K562 (cell line): Measurements from ENCODE around the gene CMAS. TPM values are rescaled to one million over a fixed set of nuclear protein-coding genes. Genes with fewer than 3 reads are reported as not detected.

Experiments used
- E2F6 ChIP-seq, 2 experiments: IDR thresholded peaks; 2 replicates each; pipeline ENCODE4 v1.6.1; 2011; ENCODE audit warnings: borderline replicate concordance in 1 of 2, control low read depth in 1 of 2, low read depth in 1 of 2, low read length in 1 of 2, mild to moderate bottlenecking in 1 of 2, mixed read lengths in 1 of 2, moderate library complexity in 1 of 2; ENCODE audit not compliant: insufficient read depth in 1 of 2, insufficient read length in 1 of 2, poor library complexity in 1 of 2, severe bottlenecking in 1 of 2; ENCODE audit errors: extremely low read depth in 1 of 2
- NFE2 ChIP-seq: IDR thresholded peaks from 2 replicates; pipeline ENCODE4 v1.6.1; 2014; ENCODE audit warnings: antibody characterized with exemption, low read depth
- ZBTB7A ChIP-seq: IDR thresholded peaks from 2 replicates; pipeline ENCODE4 v1.6.1; 2011; ENCODE audit warnings: low read depth, mild to moderate bottlenecking, low read length, moderate library complexity, borderline replicate concordance; ENCODE audit not compliant: control insufficient read depth
- ZNF644 ChIP-seq: fragments of 200-800 bp; sonication (Bioruptor generic); IDR thresholded peaks from 2 replicates; pipeline ENCODE4 v1.6.1; 2016; ENCODE audit warnings: low read depth, missing genetic modification characterization, missing compliant biosample characterization
- polyA plus RNA-seq, 8 experiments: library from polyadenylated mRNA; depleted of rRNA in 4 of 8; stranded (reverse) in 5 of 8; unstranded in 3 of 8; fragments of >200 nt; fragmentation: Nextera tagmentation in 2 of 8; fragmentation: Illumina TruSeq in 1 of 8; extraction: Ambion mirVana in 2 of 8; extraction: Trizol in 1 of 8; gene quantifications; 2 replicates each; pipeline versions ENCODE4 v1.2.1 to v1.2.3, GENCODE V29; 2011 to 2014; ENCODE audit warnings: inconsistent platforms in 1 of 8, missing spikeins in 1 of 8
- total RNA-seq, 7 experiments: library from RNA; depleted of rRNA in 6 of 7; stranded (reverse); fragments of >200 nt in 6 of 7; fragmentation: Illumina TruSeq in 2 of 7; extraction: Trizol in 2 of 7; gene quantifications; 2 replicates each; pipeline versions ENCODE4 v1.2.1 to v1.2.3, GENCODE V29; 2011 to 2021; ENCODE audit warnings: low replicate concordance in 1 of 7
- TF ChIP-seq, protein P1 (sequence below), 2 experiments: fragments of 450-650 bp; IDR thresholded peaks; 2 replicates each; pipeline ENCODE4 v1.6.1; 2018; ENCODE audit warnings: mild to moderate bottlenecking in 2 of 2, low read depth in 1 of 2; ENCODE audit not compliant: partially characterized antibody in 2 of 2

CMAS gene
- total and polyA plus RNA-seq, 9 of the 15 experiments (the other 6 are each of a cell fraction or from before 2014, with no cell fraction given), result 29.7 to 108 (median 65.3) TPM

- TF ChIP-seq, protein P1, sequence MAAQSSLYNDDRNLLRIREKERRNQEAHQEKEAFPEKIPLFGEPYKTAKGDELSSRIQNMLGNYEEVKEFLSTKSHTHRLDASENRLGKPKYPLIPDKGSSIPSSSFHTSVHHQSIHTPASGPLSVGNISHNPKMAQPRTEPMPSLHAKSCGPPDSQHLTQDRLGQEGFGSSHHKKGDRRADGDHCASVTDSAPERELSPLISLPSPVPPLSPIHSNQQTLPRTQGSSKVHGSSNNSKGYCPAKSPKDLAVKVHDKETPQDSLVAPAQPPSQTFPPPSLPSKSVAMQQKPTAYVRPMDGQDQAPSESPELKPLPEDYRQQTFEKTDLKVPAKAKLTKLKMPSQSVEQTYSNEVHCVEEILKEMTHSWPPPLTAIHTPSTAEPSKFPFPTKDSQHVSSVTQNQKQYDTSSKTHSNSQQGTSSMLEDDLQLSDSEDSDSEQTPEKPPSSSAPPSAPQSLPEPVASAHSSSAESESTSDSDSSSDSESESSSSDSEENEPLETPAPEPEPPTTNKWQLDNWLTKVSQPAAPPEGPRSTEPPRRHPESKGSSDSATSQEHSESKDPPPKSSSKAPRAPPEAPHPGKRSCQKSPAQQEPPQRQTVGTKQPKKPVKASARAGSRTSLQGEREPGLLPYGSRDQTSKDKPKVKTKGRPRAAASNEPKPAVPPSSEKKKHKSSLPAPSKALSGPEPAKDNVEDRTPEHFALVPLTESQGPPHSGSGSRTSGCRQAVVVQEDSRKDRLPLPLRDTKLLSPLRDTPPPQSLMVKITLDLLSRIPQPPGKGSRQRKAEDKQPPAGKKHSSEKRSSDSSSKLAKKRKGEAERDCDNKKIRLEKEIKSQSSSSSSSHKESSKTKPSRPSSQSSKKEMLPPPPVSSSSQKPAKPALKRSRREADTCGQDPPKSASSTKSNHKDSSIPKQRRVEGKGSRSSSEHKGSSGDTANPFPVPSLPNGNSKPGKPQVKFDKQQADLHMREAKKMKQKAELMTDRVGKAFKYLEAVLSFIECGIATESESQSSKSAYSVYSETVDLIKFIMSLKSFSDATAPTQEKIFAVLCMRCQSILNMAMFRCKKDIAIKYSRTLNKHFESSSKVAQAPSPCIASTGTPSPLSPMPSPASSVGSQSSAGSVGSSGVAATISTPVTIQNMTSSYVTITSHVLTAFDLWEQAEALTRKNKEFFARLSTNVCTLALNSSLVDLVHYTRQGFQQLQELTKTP (IDR thresholded peaks at IDR 0.05; ENCODE audit: low read depth in 1 of 2, partially characterized antibody in 2 of 2), result no peak
- no peak for TF ChIP-seq ZNF644 (tag)
- TF ChIP-seq E2F6 (IDR thresholded peaks at IDR 0.05; ENCODE audit: borderline replicate concordance in 1 of 2, extremely low read depth in 1 of 2, insufficient read depth in 1 of 2, insufficient read length in 1 of 2, low read depth in 1 of 2, low read length in 1 of 2, poor library complexity in 1 of 2, severe bottlenecking in 1 of 2), result no peak
- TF ChIP-seq ZBTB7A, result no peak
- TF ChIP-seq NFE2, result peak; percentile 83
Measured at GRCh38 chr12:22046968-22047390, 961 bp downstream of the CMAS start (continued).
